K562 (cell line): Measurements from ENCODE around the gene INCA1. TPM values are rescaled to one million over a fixed set of nuclear protein-coding genes. Genes with fewer than 3 reads are reported as not detected.

Source experiments
- BCOR ChIP-seq: fragments of 450-650 bp; IDR thresholded peaks from 2 replicates; pipeline ENCODE4 v1.6.1; 2016
- CEBPZ ChIP-seq: fragments of 150-350 bp; IDR thresholded peaks from 2 replicates; pipeline ENCODE4 v1.6.1; 2014; ENCODE audit warnings: low read depth, mild to moderate bottlenecking, low read length, borderline replicate concordance
- CTBP1 ChIP-seq: fragments of 450-650 bp; IDR thresholded peaks from 2 replicates; pipeline ENCODE4 v1.6.1; 2016; ENCODE audit warnings: borderline replicate concordance
- DDX20 ChIP-seq: fragments of 450-650 bp; IDR thresholded peaks from 2 replicates; pipeline ENCODE4 v1.6.1; 2016; ENCODE audit warnings: missing genetic modification characterization, low read depth, mild to moderate bottlenecking, missing compliant biosample characterization, moderate library complexity
- ELK3 ChIP-seq: fragments of 450-650 bp; formaldehyde crosslinking; IDR thresholded peaks from 2 replicates; pipeline ENCODE4 v1.4.0; 2020; ENCODE audit warnings: mild to moderate bottlenecking
- GATAD2B ChIP-seq: fragments of 450-650 bp; IDR thresholded peaks from 2 replicates; pipeline ENCODE4 v1.6.1; 2017; ENCODE audit warnings: mild to moderate bottlenecking, borderline replicate concordance
- HDGF ChIP-seq: fragments of 450-650 bp; IDR thresholded peaks from 2 replicates; pipeline ENCODE4 v1.6.1; 2016
- JUNB ChIP-seq: fragments of 450-650 bp; formaldehyde crosslinking; conservative IDR thresholded peaks from 2 replicates; pipeline ENCODE4 v1.4.0; 2020; ENCODE audit warnings: mild to moderate bottlenecking
- LARP7 ChIP-seq: fragments of 450-650 bp; IDR thresholded peaks from 2 replicates; pipeline ENCODE4 v1.6.1; 2016
- MEF2D ChIP-seq: conservative IDR thresholded peaks from 2 replicates; pipeline ENCODE4 v1.6.1; 2016; ENCODE audit warnings: low read depth, missing genetic modification characterization, missing compliant biosample characterization
- NCOR1 ChIP-seq: fragments of 450-650 bp; IDR thresholded peaks from 2 replicates; pipeline ENCODE4 v1.6.1; 2016; ENCODE audit warnings: mild to moderate bottlenecking, moderate library complexity
- NR2C2 ChIP-seq, 2 experiments: fragments of 200-800 bp in 1 of 2; sonication (Bioruptor generic) in 1 of 2; sonication (generic) in 1 of 2; formaldehyde crosslinking in 1 of 2; IDR thresholded peaks; 2 replicates each; pipeline versions ENCODE4 v1.6.1 to v1.8.0; 2016 to 2022; ENCODE audit warnings: mild to moderate bottlenecking in 1 of 2, missing compliant biosample characterization in 1 of 2, missing genetic modification characterization in 1 of 2, missing genetic modification reagents in 1 of 2
- PHTF2 ChIP-seq: fragments of 250-450 bp; sonication (Bioruptor Pico); IDR thresholded peaks from 2 replicates; pipeline ENCODE4 v1.5.0; 2021; ENCODE audit warnings: mild to moderate bottlenecking
- PML ChIP-seq: IDR thresholded peaks from 2 replicates; pipeline ENCODE4 v1.6.1; 2012; ENCODE audit warnings: low read length, inconsistent platforms
- POLR2H ChIP-seq: IDR thresholded peaks from 2 replicates; pipeline ENCODE4 v1.6.1; 2016; ENCODE audit warnings: missing genetic modification characterization, low read depth, mild to moderate bottlenecking, control low read depth, missing compliant biosample characterization, moderate library complexity
- RB1 ChIP-seq: fragments of 450-650 bp; IDR thresholded peaks from 2 replicates; pipeline ENCODE4 v1.6.1; 2017; ENCODE audit warnings: low read depth, mild to moderate bottlenecking
- SIX5 ChIP-seq, 2 experiments: IDR thresholded peaks; 2 replicates each; pipeline ENCODE4 v1.6.1; 2011; ENCODE audit warnings: low read length in 2 of 2, borderline replicate concordance in 1 of 2, low read depth in 1 of 2, mild to moderate bottlenecking in 1 of 2, moderate library complexity in 1 of 2; ENCODE audit not compliant: insufficient read depth in 1 of 2
- TAL1 ChIP-seq: fragments of 450-650 bp; IDR thresholded peaks from 2 replicates; pipeline ENCODE4 v1.6.1; 2016; ENCODE audit warnings: mild to moderate bottlenecking
- ZFP36 ChIP-seq: fragments of 150-350 bp; IDR thresholded peaks from 2 replicates; pipeline ENCODE4 v1.6.1; 2018; ENCODE audit warnings: low read length, low read depth; ENCODE audit not compliant: partially characterized antibody
- ZNF384 ChIP-seq: IDR thresholded peaks from 2 replicates; pipeline ENCODE4 v1.6.1; 2012; ENCODE audit warnings: low read depth, low read length, improper control_type of control experiment
- polyA plus RNA-seq, 8 experiments: library from polyadenylated mRNA; depleted of rRNA in 4 of 8; stranded (reverse) in 5 of 8; unstranded in 3 of 8; fragments of >200 nt; fragmentation: Nextera tagmentation in 2 of 8; fragmentation: Illumina TruSeq in 1 of 8; extraction: Ambion mirVana in 2 of 8; extraction: Trizol in 1 of 8; gene quantifications; 2 replicates each; pipeline versions ENCODE4 v1.2.1 to v1.2.3, GENCODE V29; 2011 to 2014; ENCODE audit warnings: inconsistent platforms in 1 of 8, missing spikeins in 1 of 8
- total RNA-seq, 7 experiments: library from RNA; depleted of rRNA in 6 of 7; stranded (reverse); fragments of >200 nt in 6 of 7; fragmentation: Illumina TruSeq in 2 of 7; extraction: Trizol in 2 of 7; gene quantifications; 2 replicates each; pipeline versions ENCODE4 v1.2.1 to v1.2.3, GENCODE V29; 2011 to 2021; ENCODE audit warnings: low replicate concordance in 1 of 7
- TF ChIP-seq, protein P1 (sequence below): fragments of 250-450 bp; sonication (Bioruptor Pico); IDR thresholded peaks from 2 replicates; pipeline ENCODE4 v1.5.0; 2020; ENCODE audit warnings: mild to moderate bottlenecking, borderline replicate concordance
- TF ChIP-seq, protein P2 (sequence below): fragments of 450-650 bp; formaldehyde crosslinking; conservative IDR thresholded peaks from 2 replicates; pipeline ENCODE4 v1.4.0; 2022; ENCODE audit warnings: mild to moderate bottlenecking, missing genetic modification characterization

The INCA1 gene
- total and polyA plus RNA-seq, 9 of the 15 experiments (the other 6 are each of a cell fraction or from before 2014, with no cell fraction given) = 0.08 to 0.50 (median 0.13) TPM; not detected in 4

GRCh38 chr17:4939796-4940554 is 57.3 kb downstream of the INCA1 start, which contains the start of the genes RNF167 and SLC25A11 (continued):
- TF ChIP-seq, protein P1, sequence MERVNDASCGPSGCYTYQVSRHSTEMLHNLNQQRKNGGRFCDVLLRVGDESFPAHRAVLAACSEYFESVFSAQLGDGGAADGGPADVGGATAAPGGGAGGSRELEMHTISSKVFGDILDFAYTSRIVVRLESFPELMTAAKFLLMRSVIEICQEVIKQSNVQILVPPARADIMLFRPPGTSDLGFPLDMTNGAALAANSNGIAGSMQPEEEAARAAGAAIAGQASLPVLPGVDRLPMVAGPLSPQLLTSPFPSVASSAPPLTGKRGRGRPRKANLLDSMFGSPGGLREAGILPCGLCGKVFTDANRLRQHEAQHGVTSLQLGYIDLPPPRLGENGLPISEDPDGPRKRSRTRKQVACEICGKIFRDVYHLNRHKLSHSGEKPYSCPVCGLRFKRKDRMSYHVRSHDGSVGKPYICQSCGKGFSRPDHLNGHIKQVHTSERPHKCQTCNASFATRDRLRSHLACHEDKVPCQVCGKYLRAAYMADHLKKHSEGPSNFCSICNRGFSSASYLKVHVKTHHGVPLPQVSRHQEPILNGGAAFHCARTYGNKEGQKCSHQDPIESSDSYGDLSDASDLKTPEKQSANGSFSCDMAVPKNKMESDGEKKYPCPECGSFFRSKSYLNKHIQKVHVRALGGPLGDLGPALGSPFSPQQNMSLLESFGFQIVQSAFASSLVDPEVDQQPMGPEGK (CRISPR knock-in tag) = no peak
- TF ChIP-seq ELK3 (CRISPR knock-in tag) (no peak), TAL1 (no peak), CTBP1 (peak; percentile 93), CEBPZ (no peak), JUNB (no peak), BCOR (no peak), SIX5 (IDR thresholded peaks at IDR 0.05; ENCODE audit: borderline replicate concordance in 1 of 2, insufficient read depth in 1 of 2, low read depth in 1 of 2, low read length in 2 of 2) (no peak), RB1 (peak; percentile 80), DDX20 (tag) (no peak), ZNF384 (no peak), LARP7 (no peak), HDGF (no peak), MEF2D (tag) (no peak), PML (0 out of 2 replicates have a peak, but pooled peaks have one; percentile 9), PHTF2 (CRISPR knock-in tag) (no peak), ZFP36 (no peak), GATAD2B (no peak), NR2C2 (CRISPR knock-in tag; IDR thresholded peaks at IDR 0.05) (no peak), NR2C2 (tag; IDR thresholded peaks at IDR 0.05) (peak; percentile 62; the same call in 1 of the 2 replicates), NCOR1 (no peak), POLR2H (tag) (peak; percentile 64)
- TF ChIP-seq, protein P2, sequence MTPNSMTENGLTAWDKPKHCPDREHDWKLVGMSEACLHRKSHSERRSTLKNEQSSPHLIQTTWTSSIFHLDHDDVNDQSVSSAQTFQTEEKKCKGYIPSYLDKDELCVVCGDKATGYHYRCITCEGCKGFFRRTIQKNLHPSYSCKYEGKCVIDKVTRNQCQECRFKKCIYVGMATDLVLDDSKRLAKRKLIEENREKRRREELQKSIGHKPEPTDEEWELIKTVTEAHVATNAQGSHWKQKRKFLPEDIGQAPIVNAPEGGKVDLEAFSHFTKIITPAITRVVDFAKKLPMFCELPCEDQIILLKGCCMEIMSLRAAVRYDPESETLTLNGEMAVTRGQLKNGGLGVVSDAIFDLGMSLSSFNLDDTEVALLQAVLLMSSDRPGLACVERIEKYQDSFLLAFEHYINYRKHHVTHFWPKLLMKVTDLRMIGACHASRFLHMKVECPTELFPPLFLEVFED (CRISPR knock-in tag) = no peak
